ENCODE measurements around the gene MGA.

MGA gene

GRCh38 chr15:41810651-41811431 is 150.6 kb downstream of the MGA start:
- no peak for FAIRE-seq

- no peak for FAIRE-seq
These were observed 151.4 kb downstream of the MGA start for GRCh38 chr15:41811432-41812195.

- FAIRE-seq: no peak
These were observed 152.7 kb downstream of the MGA start for GRCh38 chr15:41812820-41813375.

- no peak for FAIRE-seq
These were observed 153.2 kb downstream of the MGA start for GRCh38 chr15:41813426-41813825.

GRCh38 chr15:41814534-41814933 is 154.3 kb downstream of the MGA start:
- FAIRE-seq: no peak

GRCh38 chr15:41816788-41817187 is 156.6 kb downstream of the MGA start:
- no peak for FAIRE-seq

- no peak for FAIRE-seq
These were observed 157.1 kb downstream of the MGA start for GRCh38 chr15:41817327-41817726.

GRCh38 chr15:41817781-41818180 is 157.6 kb downstream of the MGA start:
- FAIRE-seq: no peak

- no peak for FAIRE-seq
These were observed 159.3 kb downstream of the MGA start for GRCh38 chr15:41819455-41820050.

- no peak for FAIRE-seq
These were observed 160.7 kb downstream of the MGA start for GRCh38 chr15:41820791-41821423.

GRCh38 chr15:41821831-41822230 is 161.6 kb downstream of the MGA start:
- no peak for FAIRE-seq

- no peak for FAIRE-seq
These were observed 162.3 kb downstream of the MGA start for GRCh38 chr15:41822471-41822870.

All from colon (tissue), 2 donors.